Left ventricle myocardium inferior (tissue), 1 donor: Measurements from ENCODE around the gene KCNN3. TPM values are rescaled to one million over a fixed set of nuclear protein-coding genes. Genes with fewer than 3 reads are reported as not detected.

Source experiments
- DNase-seq: peaks from one replicate; pipeline ENCODE4 v3.0.0-alpha.2; 2020
- H3K27ac ChIP-seq: fragments of 200-600 bp; replicated peaks from 2 replicates; pipeline ENCODE4 v1.8.0; 2021
- H3K27me3 ChIP-seq: fragments of 200-600 bp; 2 replicates; pipeline ENCODE4 v1.8.0; 2021; ENCODE audit warnings: low read depth
- H3K36me3 ChIP-seq: fragments of 200-600 bp; 2 replicates; pipeline ENCODE4 v1.8.0; 2021
- H3K4me1 ChIP-seq: fragments of 200-600 bp; 2 replicates; pipeline ENCODE4 v1.8.0; 2021
- H3K4me3 ChIP-seq: fragments of 200-600 bp; 2 replicates; pipeline ENCODE4 v1.8.0; 2021; ENCODE audit warnings: mild to moderate bottlenecking, moderate library complexity
- H3K9me3 ChIP-seq: fragments of 200-600 bp; replicated peaks from 2 replicates; pipeline ENCODE4 v1.8.0; 2021
- intact Hi-C: fragments of 100-400 bp; cut with micrococcal nuclease; formaldehyde crosslinking; loops from one replicate; pipeline ENCODE4 v1.11.0; 2022
- total RNA-seq: library from RNA; stranded (reverse); fragmentation: NEBNext Ultra II Directional; extraction: Animal tissue kit (Norgen Biotek cat#: 25700); gene quantifications from one replicate; pipeline ENCODE4 v1.2.1, GENCODE V29; 2021
- TF ChIP-seq, protein P1 (sequence below): fragments of 200-600 bp; IDR thresholded peaks from 2 replicates; pipeline ENCODE4 v1.8.0; 2021; ENCODE audit warnings: antibody characterized with exemption, mild to moderate bottlenecking, borderline replicate concordance
- donor health status: DM: no; HTN: yes; CAD: no; lungs with severe emphysema.

The KCNN3 gene
- total RNA-seq, 1 donor from 2014 or later: 4.8 TPM

DNA sequence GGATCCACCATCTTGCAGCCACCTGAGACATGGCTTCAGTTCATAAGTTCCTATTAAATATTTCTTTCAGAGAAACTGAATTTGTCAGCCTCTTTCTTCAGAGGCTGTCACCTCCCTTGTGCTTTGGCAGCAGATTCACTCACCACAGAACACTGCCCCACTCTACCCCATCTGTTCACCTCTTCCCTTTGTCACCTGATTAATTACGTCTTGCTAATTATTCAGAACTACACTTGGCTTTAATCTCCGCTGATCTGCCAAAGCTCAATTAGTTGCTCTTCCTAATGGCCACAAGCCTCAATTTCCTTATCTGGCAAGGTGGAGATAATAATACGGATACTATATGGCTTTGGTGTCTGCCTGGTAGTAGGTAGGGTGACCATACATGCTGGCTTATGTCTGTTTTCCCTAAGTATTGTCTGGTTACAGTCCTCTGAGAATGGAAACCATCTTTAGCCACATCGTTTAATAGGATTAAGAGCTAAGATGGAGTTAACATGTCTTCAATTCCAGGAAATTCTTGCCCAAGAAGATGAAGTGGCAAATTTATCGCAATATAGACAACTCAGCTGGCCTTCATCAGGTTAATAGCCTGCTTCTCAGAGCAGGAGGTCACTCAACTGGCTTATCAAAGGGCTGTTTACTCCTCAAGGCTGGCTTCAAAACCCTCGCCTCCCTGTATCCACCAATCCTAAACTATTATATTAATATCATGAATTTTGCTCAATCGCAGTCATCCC, 203.9 kb downstream of the KCNN3 start:
- intact Hi-C loops: loop anchor here (5.0 to 10.0 kb wide), 2 partner anchors 91 to 216 kb away; no protein-coding TSS in a partner anchor
- H3K27me3 ChIP-seq: no peaks in the 10 kb centered on the region
- H3K36me3 ChIP-seq: no peaks in the 10 kb centered on the region
- TF ChIP-seq, protein P1, sequence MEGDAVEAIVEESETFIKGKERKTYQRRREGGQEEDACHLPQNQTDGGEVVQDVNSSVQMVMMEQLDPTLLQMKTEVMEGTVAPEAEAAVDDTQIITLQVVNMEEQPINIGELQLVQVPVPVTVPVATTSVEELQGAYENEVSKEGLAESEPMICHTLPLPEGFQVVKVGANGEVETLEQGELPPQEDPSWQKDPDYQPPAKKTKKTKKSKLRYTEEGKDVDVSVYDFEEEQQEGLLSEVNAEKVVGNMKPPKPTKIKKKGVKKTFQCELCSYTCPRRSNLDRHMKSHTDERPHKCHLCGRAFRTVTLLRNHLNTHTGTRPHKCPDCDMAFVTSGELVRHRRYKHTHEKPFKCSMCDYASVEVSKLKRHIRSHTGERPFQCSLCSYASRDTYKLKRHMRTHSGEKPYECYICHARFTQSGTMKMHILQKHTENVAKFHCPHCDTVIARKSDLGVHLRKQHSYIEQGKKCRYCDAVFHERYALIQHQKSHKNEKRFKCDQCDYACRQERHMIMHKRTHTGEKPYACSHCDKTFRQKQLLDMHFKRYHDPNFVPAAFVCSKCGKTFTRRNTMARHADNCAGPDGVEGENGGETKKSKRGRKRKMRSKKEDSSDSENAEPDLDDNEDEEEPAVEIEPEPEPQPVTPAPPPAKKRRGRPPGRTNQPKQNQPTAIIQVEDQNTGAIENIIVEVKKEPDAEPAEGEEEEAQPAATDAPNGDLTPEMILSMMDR: no peak
- DNase-seq: no peak
- no peaks in the 10 kb centered on the region for H3K9me3 ChIP-seq
- H3K27ac ChIP-seq: no peak overlapping the region
- no peak overlapping the region for H3K4me3 ChIP-seq
- H3K4me1 ChIP-seq: peaks cover 11% of the 10 kb centered on the region

DNA sequence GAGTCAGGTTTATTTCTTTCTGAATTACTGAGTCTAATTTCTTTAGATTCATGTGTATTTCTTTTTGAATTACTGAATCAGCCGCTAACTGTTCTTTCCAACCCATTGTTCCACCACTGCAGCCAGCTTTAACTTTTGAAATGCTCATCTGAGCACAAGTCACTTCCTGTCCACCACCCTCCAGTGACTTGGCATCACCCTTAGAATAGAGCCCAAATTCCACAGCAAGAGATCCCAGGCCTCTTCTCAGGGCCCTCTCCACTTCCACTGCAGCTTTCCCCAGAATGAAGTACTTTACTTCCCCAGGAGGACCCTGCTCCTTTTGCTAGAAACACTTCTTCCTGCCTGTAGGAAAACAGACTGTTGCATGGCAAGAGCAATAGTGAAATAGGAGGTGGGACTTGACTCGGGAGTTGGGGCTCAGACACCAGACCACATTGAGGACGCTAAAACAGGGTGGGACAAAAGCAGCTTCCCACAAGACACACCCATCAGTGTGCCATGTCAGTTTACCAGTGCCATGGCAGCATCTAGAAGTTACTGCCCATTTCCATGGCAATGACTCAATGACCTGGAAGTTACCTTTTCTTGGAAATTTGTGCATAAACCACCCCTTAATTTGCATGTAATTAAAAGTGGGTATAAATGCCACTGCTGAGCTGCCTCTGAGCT, 205.6 kb downstream of the KCNN3 start:
- Histone ChIP-seq H3K9me3 (no peaks in the 10 kb centered on the region), H3K4me3 (no peak overlapping the region), H3K27me3 (peaks cover 5% of the 10 kb centered on the region), H3K36me3 (no peaks in the 10 kb centered on the region), H3K4me1 (peaks cover 11% of the 10 kb centered on the region), H3K27ac (no peak overlapping the region)
- intact Hi-C loops: loop anchor here (5.0 to 10.0 kb wide), 2 partner anchors 90 to 218 kb away; no protein-coding TSS in a partner anchor
- TF ChIP-seq, protein P1: no peak
- no peak for DNase-seq

DNA sequence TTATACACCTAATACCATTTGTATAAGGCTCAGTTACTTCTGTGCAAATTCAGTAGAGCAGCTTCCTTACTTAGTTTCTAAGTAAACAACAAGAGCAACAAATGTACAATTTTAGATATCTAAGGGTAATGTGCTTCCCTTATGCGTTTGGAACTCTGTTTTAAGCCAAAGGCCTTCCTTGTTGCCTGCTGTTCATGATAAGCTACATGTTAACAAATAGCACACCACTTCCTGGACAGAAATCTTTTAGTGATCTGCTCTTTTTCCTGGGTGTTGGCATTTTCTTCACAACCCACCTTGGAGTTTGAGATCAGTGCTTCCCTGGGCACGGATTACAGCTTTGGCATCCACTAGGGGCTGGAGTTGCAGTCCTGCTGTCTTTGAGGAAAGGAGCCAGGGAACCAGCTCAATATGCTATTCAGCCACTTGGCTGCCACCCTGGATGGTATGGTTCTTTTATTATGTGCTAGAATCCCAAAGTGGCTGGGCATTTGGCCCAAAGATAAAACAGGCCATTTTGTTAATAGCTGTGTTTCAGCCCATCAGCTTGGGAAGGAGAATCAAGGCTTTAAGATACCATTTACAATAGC, 206.5 kb downstream of the KCNN3 start:
- Histone ChIP-seq H3K36me3 (no peaks in the 10 kb centered on the region), H3K4me3 (no peak overlapping the region), H3K27ac (no peak overlapping the region), H3K4me1 (peaks cover 11% of the 10 kb centered on the region), H3K9me3 (no peaks in the 10 kb centered on the region), H3K27me3 (peaks cover 5% of the 10 kb centered on the region)
- TF ChIP-seq, protein P1: peak; percentile 28
- DNase-seq: no peak
- intact Hi-C loops: loop anchor here (10.0 kb wide), 1 partner anchor 89 kb away; no protein-coding TSS in a partner anchor

DNA sequence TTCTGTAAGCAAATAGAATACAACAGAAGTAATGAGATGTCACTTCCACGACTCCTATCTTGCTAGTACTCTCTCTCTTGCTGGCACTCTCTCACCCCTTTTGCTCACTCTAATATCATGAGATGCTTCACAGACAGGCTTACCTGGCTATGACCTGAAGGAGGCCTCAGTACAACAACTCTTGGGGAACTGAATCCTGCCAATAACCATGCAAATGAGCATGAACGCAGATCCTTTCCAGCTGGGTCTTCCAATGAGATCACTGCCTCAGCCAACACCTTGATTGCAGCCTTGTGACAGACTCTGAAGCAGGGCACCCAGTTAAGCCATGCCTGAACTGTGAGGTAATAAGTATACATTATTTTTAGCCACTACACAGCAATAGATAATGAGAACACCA, 209.0 kb downstream of the KCNN3 start:
- Histone ChIP-seq H3K27ac (no peak overlapping the region), H3K9me3 (no peaks in the 10 kb centered on the region), H3K27me3 (peaks cover 5% of the 10 kb centered on the region), H3K4me3 (no peak overlapping the region), H3K36me3 (no peaks in the 10 kb centered on the region), H3K4me1 (peaks cover 11% of the 10 kb centered on the region)
- intact Hi-C loops: loop anchor here (10.0 kb wide), 1 partner anchor 86 kb away; no protein-coding TSS in a partner anchor
- TF ChIP-seq, protein P1: no peak
- DNase-seq: no peak

DNA sequence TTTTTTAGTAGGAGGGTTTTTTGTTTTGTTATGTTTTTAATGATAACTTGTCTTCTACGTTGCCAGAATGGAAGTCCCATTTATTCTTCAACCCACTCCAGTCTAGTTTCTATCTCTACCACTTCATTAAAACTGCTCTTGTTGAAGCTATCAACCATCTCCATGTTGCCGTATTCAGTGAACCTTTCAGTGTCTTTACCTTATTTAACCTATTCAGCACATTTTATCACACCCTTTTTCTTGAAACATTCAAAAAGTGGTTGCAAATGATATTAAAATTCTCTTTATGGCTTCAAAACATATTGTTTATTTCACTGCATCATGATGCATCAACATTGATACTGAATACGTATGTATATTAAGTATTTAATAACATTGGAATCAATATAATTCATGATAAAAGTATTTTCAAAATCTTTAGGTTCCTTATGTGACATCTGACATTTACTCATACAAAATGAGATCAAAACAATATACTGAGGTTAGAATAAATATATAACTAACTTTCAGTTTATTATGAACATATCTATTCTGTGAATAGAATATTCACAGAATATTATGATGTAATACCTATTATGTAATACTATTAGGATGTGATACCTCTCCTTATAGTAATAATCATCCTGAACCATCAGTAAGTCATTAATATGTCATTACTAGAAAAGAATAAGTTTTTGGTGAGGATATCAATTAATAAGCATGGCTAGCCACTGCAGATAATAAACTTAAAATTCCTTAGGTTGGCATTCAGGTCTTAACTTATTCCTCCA, 210.1 kb downstream of the KCNN3 start:
- peaks cover 11% of the 10 kb centered on the region for H3K4me1 ChIP-seq
- intact Hi-C loops: loop anchor here (10.0 kb wide), 1 partner anchor 85 kb away; no protein-coding TSS in a partner anchor
- no peak overlapping the region for H3K27ac ChIP-seq
- peaks cover 5% of the 10 kb centered on the region for H3K27me3 ChIP-seq
- H3K9me3 ChIP-seq: no peaks in the 10 kb centered on the region
- TF ChIP-seq, protein P1: no peak
- no peak overlapping the region for H3K4me3 ChIP-seq
- DNase-seq: no peak
- H3K36me3 ChIP-seq: no peaks in the 10 kb centered on the region
